HepG2 (cell line): ENCODE data around the gene PGP. TPM values are rescaled to one million over a fixed set of nuclear protein-coding genes. Genes with fewer than 3 reads are reported as not detected.
"Not testable (repeated sequence)": the region's sequence is repeated elsewhere in the genome, so short reads cannot be mapped to it uniquely, and the experiment has no call there.

Experiments
- ATAC-seq: fragments of 200-7000 bp; cut with Tn5 transposase; 3 replicates; pipeline ENCODE4 v1.9.1; 2020; ENCODE audit warnings: mild to moderate bottlenecking, moderate library complexity
- BruUV-seq: library from RNA; stranded (reverse); fragments of 400-500 nt; replicated peaks from 2 replicates; lab custom pipeline; 2021; lab: Mats Ljungman, UMichigan
- CTCF ChIA-PET: fragments of 300-600 bp; formaldehyde crosslinking; extraction: SDS; loops from one replicate; lab custom pipeline; 2021; ENCODE audit warnings: low total read pairs, inconsistent platforms, low intra/inter-chr PET ratio; lab: Yijun Ruan, JAX
- POLR2A ChIA-PET: fragments of 350-600 bp; sonication (Branson Sonifier 250); formaldehyde crosslinking; loops from one replicate; lab custom pipeline; 2020; ENCODE audit warnings: antibody characterized with exemption, inconsistent platforms; lab: Yijun Ruan, JAX
- DNase-seq: peaks from one replicate; pipeline ENCODE4 v3.0.0-alpha.2; 2015; ENCODE audit warnings: low spot score
- FAIRE-seq: peaks from 3 replicates; lab custom pipeline; 2011; peaks lifted over from hg19 to GRCh38; lab: Jason Lieb, UNC
- H2AFZ ChIP-seq: one replicate; pipeline ENCODE4 v1.6.1; 2011; ENCODE audit warnings: low read length, inconsistent platforms
- H3K27ac ChIP-seq: fragments of 300-600 bp; 3 replicates; pipeline ENCODE4 v1.8.0; 2011; ENCODE audit warnings: mixed run types, mild to moderate bottlenecking, mixed read lengths, low read length, inconsistent platforms; ENCODE audit not compliant: insufficient read depth; ENCODE audit errors: extremely low read length
- H3K27me3 ChIP-seq, 2 experiments: fragments of 200-600 bp in 1 of 2; 2 replicates in 1 of 2; 3 replicates in 1 of 2; pipeline versions ENCODE4 v1.6.0 to v1.8.0; 2011; ENCODE audit warnings: low read length in 2 of 2, mild to moderate bottlenecking in 2 of 2, moderate library complexity in 2 of 2, inconsistent platforms in 1 of 2; ENCODE audit not compliant: insufficient read depth in 2 of 2, control insufficient read depth in 1 of 2
- H3K36me3 ChIP-seq, 2 experiments: fragments of 200-600 bp in 1 of 2; replicated peaks in 1 of 2; 2 replicates in 1 of 2; 3 replicates in 1 of 2; pipeline versions ENCODE4 v1.5.1 to v1.8.0; 2011; ENCODE audit warnings: low read length in 2 of 2, inconsistent platforms in 1 of 2; ENCODE audit not compliant: insufficient read depth in 2 of 2, control insufficient read depth in 1 of 2
- H3K4me1 ChIP-seq: 2 replicates; pipeline ENCODE4 v1.5.1; 2012; ENCODE audit warnings: low read length, inconsistent platforms; ENCODE audit not compliant: insufficient read depth
- H3K4me2 ChIP-seq: 2 replicates; pipeline ENCODE4 v1.6.0; 2011; ENCODE audit warnings: low read depth, low read length, inconsistent platforms
- H3K4me3 ChIP-seq, 3 experiments: fragments of 200-600 bp in 1 of 3; sonication (generic), shearing (Covaris generic) in 1 of 3; replicated peaks in 1 of 3; 2 replicates each; pipeline ENCODE4 v1.5.1; 2011 to 2016; ENCODE audit warnings: low read length in 3 of 3, inconsistent platforms in 2 of 3, low read depth in 2 of 3, mild to moderate bottlenecking in 2 of 3, control low read depth in 1 of 3, mixed read lengths in 1 of 3; ENCODE audit not compliant: insufficient read depth in 1 of 3
- H3K79me2 ChIP-seq: one replicate; pipeline ENCODE4 v1.6.1; 2011; ENCODE audit warnings: low read length, inconsistent platforms; ENCODE audit not compliant: insufficient read depth
- H3K9ac ChIP-seq: 2 replicates; pipeline ENCODE4 v1.6.0; 2011; ENCODE audit warnings: mild to moderate bottlenecking, low read depth, low read length, inconsistent platforms; ENCODE audit not compliant: insufficient read depth
- H3K9me3 ChIP-seq: 2 replicates; pipeline ENCODE4 v1.5.1; 2012; ENCODE audit warnings: mild to moderate bottlenecking, low read length
- H4K20me1 ChIP-seq: 2 replicates; pipeline ENCODE4 v1.6.0; 2011; ENCODE audit warnings: inconsistent platforms, mild to moderate bottlenecking, low read length, moderate library complexity; ENCODE audit not compliant: insufficient read depth
- AGO2 ChIP-seq: fragments of 200-400 bp; formaldehyde crosslinking; optimal IDR thresholded peaks from 2 replicates; pipeline ENCODE3; 2017; ENCODE audit warnings: mild to moderate bottlenecking, low read depth, low read length, moderate library complexity
- CHCHD3 ChIP-seq: sonication (generic); formaldehyde crosslinking; IDR thresholded peaks from 2 replicates; pipeline ENCODE4 v1.8.0; 2022; ENCODE audit warnings: mild to moderate bottlenecking, missing genetic modification reagents, moderate library complexity
- POLR2A ChIP-seq, 2 experiments: IDR thresholded peaks; 2 replicates each; pipeline ENCODE4 v1.6.1; 2011; ENCODE audit warnings: low read depth in 2 of 2, low read length in 2 of 2, mild to moderate bottlenecking in 1 of 2, moderate library complexity in 1 of 2; ENCODE audit not compliant: insufficient read depth in 1 of 2
- POLR2G ChIP-seq: fragments of 200-400 bp; formaldehyde crosslinking; IDR thresholded peaks from 2 replicates; pipeline ENCODE4 v1.6.1; 2018; ENCODE audit warnings: mild to moderate bottlenecking, low read depth, low read length, moderate library complexity
- RBFOX2 ChIP-seq: fragments of 200-400 bp; formaldehyde crosslinking; IDR thresholded peaks from 2 replicates; pipeline ENCODE4 v1.6.1; 2017; ENCODE audit warnings: low read depth, mild to moderate bottlenecking, low read length
- RFX5 ChIP-seq: IDR thresholded peaks from 2 replicates; pipeline ENCODE4 v1.6.1; 2011; ENCODE audit warnings: low read depth, low read length, improper control_type of control experiment
- WGBS: methylation state at CpG from one replicate; pipeline ENCODE4 v1.1.6; 2017; ENCODE audit warnings: low lambda C conversion rate; 5-methylcytosine and 5-hydroxymethylcytosine counted together
- in situ Hi-C: cut with HindIII; loops from 2 replicates; pipeline ENCODE4 v1.10.0; 2017; ENCODE audit warnings: low pct_unique_long_range_greater_than_20kb; ENCODE audit not compliant: extremely low pct_ligation_motif_present
- intact Hi-C: fragments of 100-400 bp; cut with micrococcal nuclease; formaldehyde crosslinking; loops from one replicate; pipeline ENCODE4 v1.10.0; 2022; ENCODE audit not compliant: unreplicated experiment
- polyA plus RNA-seq, 8 experiments: library from polyadenylated mRNA; depleted of rRNA in 3 of 8; stranded (reverse) in 7 of 8; unstranded in 1 of 8; fragments of >200 nt; fragmentation: Illumina TruSeq in 4 of 8; extraction: Trizol in 4 of 8; gene quantifications; 2 replicates each; pipeline versions ENCODE4 v1.2.1 to v1.2.3, GENCODE V29; 2011 to 2016; ENCODE audit warnings: low read depth in 4 of 8, missing spikeins in 1 of 8, mixed read lengths in 1 of 8; ENCODE audit not compliant: insufficient read depth in 1 of 8
- total RNA-seq, 5 experiments: library from RNA; depleted of rRNA; stranded (reverse); fragments of >200 nt; fragmentation: Illumina TruSeq; extraction: Trizol; gene quantifications; 2 replicates each; pipeline ENCODE4 v1.2.3, GENCODE V29; 2016; ENCODE audit warnings: low read depth in 1 of 5
- TF ChIP-seq, protein P1 (sequence below): sonication (generic); formaldehyde crosslinking; IDR thresholded peaks from 2 replicates; pipeline ENCODE4 v1.4.0; 2020; ENCODE audit warnings: missing genetic modification reagents
- TF ChIP-seq, protein P2 (sequence below): sonication (generic); formaldehyde crosslinking; IDR thresholded peaks from 2 replicates; pipeline ENCODE4 v1.8.1; 2022; ENCODE audit warnings: low read depth, mild to moderate bottlenecking, missing genetic modification reagents

Gene PGP
- total and polyA plus RNA-seq, 2 of the 13 experiments (the other 11 are each of a cell fraction or from before 2014, with no cell fraction given): 7.3 to 18.3 TPM

DNA sequence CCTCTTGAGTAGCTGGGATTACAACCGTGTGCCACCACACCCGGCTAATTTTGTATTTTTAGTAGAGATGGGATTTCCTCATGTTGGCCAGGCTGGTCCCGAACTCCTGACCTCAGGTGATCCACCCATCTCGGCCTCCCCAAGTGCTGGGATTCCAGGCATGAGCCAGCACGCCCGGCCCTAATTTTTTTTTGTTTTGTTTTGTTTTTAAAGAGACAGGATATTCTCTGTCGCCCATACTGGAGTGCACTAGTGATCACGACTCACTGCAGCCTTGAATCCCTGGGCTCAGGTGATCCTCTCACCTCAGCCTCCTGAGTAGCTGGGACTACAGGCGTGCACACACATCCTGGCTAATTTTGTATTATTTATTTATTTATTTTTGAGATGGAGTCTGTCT is 25.7 kb upstream of the PGP start:
- POLR2A ChIA-PET: interaction anchor here (1.4 to 3.5 kb wide), 3 partner anchors 11 to 85 kb away, joined by 3 to 16 read pairs (median 5); partner anchors contain the start of genes ECI1 and TRAF7
- DNase-seq, H3K27ac ChIP-seq, H4K20me1 ChIP-seq, in situ Hi-C loops, H3K27me3 ChIP-seq, H3K9me3 ChIP-seq, H3K79me2 ChIP-seq, H3K4me3 ChIP-seq, intact Hi-C loops, H2AFZ ChIP-seq, H3K4me2 ChIP-seq, BruUV-seq, CTCF ChIA-PET, FAIRE-seq, ATAC-seq, H3K9ac ChIP-seq: not testable (repeated sequence)
- H3K36me3 ChIP-seq: peaks cover 14 to 32% of the 10 kb centered on the region in 2 experiments; a peak in 4 of 5 replicates
- TF ChIP-seq POLR2G: 0 out of 2 replicates have a peak, but pooled peaks have one; percentile 24
- peaks cover 31% of the 10 kb centered on the region for H3K4me1 ChIP-seq
- whole genome bisulfite sequencing: 95% methylated on average over 9 of the region's 9 CpGs

DNA sequence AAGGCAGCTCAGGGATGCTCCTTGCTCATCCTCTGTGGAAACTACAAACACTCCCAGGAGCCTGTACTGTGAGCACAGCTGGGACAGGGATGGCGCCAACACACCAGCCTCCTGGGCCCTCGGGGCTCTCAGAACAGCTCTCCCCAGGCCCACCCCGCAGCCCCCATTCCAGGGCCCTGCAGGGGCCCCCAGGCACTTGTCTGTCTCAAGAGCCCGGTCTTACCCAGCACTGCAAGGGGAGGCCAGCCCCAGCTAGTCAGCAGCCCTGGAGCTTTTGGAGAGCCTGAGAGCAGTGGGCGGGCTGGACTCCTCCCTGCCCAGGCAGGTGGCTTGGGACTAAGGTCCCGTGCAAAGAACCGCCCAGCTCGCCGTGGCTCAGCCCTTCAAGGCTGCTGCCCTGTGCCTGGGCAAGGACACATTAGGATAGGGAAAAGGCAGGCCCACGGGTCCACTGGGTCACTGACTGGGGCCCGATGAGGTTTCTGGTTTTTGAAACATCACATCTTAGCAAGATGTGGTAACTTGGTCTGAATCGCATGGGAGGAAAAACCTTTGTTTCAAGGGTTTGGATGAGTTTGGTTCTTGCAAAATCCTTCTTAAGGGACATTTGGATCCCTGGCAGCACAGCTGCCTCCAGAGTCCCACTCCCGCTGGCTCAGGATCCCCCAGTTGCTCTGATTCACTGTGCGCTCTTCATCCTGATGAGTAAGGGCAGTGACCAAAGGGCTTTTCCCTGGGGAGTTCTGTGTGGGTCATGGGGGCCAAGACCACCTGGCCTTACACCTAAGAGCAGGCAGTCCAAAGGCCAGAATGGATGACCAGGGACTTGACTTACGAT is 24.4 kb upstream of the PGP start:
- H3K9me3 ChIP-seq: no peaks in the 10 kb centered on the region
- FAIRE-seq (no peak), DNase-seq (no peak), ATAC-seq (peak; percentile 42)
- H3K4me3 ChIP-seq: no peak overlapping the region
- peaks cover 31% of the 10 kb centered on the region for H3K4me1 ChIP-seq
- intact Hi-C loops: no loop called here
- WGBS: 17% methylated on average over 1 of the region's 15 CpGs
- ChIA-PET POLR2A (interaction anchor here (0.9 to 3.5 kb wide), 5 partner anchors 12 to 84 kb away, joined by 3 to 16 read pairs (median 4); partner anchors contain the start of genes ECI1, PGP and TRAF7), CTCF (no interaction called here)
- peaks cover 6 to 23% of the 10 kb centered on the region in 2 experiments; a peak in 4 of 5 replicates for H3K36me3 ChIP-seq
- peak overlapping the region; percentile 37 for H3K27ac ChIP-seq
- H3K4me2 ChIP-seq: no peak overlapping the region
- BruUV-seq: no TSS peak
- no peak overlapping the region for H2AFZ ChIP-seq
- no peaks in the 10 kb centered on the region for H3K79me2 ChIP-seq
- H4K20me1 ChIP-seq: 0 out of 2 replicates have a peak, but pooled peaks cover 2% of the 10 kb centered on the region
- no peaks in the 10 kb centered on the region for H3K27me3 ChIP-seq
- in situ Hi-C loops: no loop called here
- no peak overlapping the region for H3K9ac ChIP-seq
- 0 out of 4 replicates have a peak, but pooled peaks of 1 of the 2 experiments have one; percentile 12 for TF ChIP-seq POLR2A (IDR thresholded peaks at IDR 0.05; ENCODE audit: insufficient read depth in 1 of 2, low read depth in 2 of 2, low read length in 2 of 2)
- TF ChIP-seq, protein P1, sequence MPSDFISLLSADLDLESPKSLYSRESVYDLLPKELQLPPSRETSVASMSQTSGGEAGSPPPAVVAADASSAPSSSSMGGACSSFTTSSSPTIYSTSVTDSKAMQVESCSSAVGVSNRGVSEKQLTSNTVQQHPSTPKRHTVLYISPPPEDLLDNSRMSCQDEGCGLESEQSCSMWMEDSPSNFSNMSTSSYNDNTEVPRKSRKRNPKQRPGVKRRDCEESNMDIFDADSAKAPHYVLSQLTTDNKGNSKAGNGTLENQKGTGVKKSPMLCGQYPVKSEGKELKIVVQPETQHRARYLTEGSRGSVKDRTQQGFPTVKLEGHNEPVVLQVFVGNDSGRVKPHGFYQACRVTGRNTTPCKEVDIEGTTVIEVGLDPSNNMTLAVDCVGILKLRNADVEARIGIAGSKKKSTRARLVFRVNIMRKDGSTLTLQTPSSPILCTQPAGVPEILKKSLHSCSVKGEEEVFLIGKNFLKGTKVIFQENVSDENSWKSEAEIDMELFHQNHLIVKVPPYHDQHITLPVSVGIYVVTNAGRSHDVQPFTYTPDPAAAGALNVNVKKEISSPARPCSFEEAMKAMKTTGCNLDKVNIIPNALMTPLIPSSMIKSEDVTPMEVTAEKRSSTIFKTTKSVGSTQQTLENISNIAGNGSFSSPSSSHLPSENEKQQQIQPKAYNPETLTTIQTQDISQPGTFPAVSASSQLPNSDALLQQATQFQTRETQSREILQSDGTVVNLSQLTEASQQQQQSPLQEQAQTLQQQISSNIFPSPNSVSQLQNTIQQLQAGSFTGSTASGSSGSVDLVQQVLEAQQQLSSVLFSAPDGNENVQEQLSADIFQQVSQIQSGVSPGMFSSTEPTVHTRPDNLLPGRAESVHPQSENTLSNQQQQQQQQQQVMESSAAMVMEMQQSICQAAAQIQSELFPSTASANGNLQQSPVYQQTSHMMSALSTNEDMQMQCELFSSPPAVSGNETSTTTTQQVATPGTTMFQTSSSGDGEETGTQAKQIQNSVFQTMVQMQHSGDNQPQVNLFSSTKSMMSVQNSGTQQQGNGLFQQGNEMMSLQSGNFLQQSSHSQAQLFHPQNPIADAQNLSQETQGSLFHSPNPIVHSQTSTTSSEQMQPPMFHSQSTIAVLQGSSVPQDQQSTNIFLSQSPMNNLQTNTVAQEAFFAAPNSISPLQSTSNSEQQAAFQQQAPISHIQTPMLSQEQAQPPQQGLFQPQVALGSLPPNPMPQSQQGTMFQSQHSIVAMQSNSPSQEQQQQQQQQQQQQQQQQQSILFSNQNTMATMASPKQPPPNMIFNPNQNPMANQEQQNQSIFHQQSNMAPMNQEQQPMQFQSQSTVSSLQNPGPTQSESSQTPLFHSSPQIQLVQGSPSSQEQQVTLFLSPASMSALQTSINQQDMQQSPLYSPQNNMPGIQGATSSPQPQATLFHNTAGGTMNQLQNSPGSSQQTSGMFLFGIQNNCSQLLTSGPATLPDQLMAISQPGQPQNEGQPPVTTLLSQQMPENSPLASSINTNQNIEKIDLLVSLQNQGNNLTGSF (CRISPR knock-in tag): no peak
- TF ChIP-seq CHCHD3 (CRISPR knock-in tag): no peak
- TF ChIP-seq RFX5: no peak
- TF ChIP-seq AGO2: peak; percentile 72
- TF ChIP-seq, protein P2, sequence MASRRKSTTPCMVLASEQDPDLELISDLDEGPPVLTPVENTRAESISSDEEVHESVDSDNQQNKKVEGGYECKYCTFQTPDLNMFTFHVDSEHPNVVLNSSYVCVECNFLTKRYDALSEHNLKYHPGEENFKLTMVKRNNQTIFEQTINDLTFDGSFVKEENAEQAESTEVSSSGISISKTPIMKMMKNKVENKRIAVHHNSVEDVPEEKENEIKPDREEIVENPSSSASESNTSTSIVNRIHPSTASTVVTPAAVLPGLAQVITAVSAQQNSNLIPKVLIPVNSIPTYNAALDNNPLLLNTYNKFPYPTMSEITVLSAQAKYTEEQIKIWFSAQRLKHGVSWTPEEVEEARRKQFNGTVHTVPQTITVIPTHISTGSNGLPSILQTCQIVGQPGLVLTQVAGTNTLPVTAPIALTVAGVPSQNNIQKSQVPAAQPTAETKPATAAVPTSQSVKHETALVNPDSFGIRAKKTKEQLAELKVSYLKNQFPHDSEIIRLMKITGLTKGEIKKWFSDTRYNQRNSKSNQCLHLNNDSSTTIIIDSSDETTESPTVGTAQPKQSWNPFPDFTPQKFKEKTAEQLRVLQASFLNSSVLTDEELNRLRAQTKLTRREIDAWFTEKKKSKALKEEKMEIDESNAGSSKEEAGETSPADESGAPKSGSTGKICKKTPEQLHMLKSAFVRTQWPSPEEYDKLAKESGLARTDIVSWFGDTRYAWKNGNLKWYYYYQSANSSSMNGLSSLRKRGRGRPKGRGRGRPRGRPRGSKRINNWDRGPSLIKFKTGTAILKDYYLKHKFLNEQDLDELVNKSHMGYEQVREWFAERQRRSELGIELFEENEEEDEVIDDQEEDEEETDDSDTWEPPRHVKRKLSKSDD (CRISPR knock-in tag): 0 out of 2 replicates have a peak, but pooled peaks have one; percentile 32
- TF ChIP-seq RBFOX2: peak; percentile 34; the same call in 1 of the 2 replicates
